Measurements from ENCODE around the gene SSTR3. TPM values are rescaled to one million over a fixed set of nuclear protein-coding genes. Genes with fewer than 3 reads are reported as not detected.

SSTR3 gene
- total and polyA plus RNA-seq, 2 experiments from 2014 or later: 0.06 TPM; not detected in 1

DNA sequence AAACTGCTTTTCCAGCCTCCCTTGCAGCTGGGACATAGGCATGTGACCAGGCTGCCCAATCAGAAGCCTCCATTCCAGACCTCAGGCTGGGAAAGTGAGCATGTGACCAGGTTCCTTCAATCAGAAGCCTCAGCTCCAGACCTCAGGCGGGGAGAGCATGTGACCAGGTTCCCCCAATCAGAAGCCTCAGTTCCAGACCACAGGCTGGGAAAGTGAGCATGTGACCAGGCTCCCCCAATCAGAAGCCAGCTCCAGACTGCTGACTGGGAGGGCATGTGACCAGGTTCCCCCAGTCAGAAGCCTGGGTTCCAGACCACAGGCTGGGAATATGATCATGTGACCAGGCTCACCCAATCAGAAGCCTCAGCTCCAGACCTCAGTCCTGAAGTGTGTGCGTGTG, 50.8 kb downstream of the SSTR3 start:
- Histone ChIP-seq H3K4me3 (no peak overlapping the region), H3K27ac (no peak overlapping the region), H3K36me3 (no peaks in the 10 kb centered on the region), H3K9me3 (ENCODE audit: low read depth) (no peaks in the 10 kb centered on the region), H3K4me1 (ENCODE audit: low read depth) (no peaks in the 10 kb centered on the region), H3K27me3 (no peaks in the 10 kb centered on the region)
- no peak for DNase-seq (ENCODE audit: low read depth in 1 of 2, low spot score in 1 of 2)
- TF ChIP-seq, protein P1, sequence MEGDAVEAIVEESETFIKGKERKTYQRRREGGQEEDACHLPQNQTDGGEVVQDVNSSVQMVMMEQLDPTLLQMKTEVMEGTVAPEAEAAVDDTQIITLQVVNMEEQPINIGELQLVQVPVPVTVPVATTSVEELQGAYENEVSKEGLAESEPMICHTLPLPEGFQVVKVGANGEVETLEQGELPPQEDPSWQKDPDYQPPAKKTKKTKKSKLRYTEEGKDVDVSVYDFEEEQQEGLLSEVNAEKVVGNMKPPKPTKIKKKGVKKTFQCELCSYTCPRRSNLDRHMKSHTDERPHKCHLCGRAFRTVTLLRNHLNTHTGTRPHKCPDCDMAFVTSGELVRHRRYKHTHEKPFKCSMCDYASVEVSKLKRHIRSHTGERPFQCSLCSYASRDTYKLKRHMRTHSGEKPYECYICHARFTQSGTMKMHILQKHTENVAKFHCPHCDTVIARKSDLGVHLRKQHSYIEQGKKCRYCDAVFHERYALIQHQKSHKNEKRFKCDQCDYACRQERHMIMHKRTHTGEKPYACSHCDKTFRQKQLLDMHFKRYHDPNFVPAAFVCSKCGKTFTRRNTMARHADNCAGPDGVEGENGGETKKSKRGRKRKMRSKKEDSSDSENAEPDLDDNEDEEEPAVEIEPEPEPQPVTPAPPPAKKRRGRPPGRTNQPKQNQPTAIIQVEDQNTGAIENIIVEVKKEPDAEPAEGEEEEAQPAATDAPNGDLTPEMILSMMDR (IDR thresholded peaks at IDR 0.05; ENCODE audit: low read depth, low read length): no peak

DNA sequence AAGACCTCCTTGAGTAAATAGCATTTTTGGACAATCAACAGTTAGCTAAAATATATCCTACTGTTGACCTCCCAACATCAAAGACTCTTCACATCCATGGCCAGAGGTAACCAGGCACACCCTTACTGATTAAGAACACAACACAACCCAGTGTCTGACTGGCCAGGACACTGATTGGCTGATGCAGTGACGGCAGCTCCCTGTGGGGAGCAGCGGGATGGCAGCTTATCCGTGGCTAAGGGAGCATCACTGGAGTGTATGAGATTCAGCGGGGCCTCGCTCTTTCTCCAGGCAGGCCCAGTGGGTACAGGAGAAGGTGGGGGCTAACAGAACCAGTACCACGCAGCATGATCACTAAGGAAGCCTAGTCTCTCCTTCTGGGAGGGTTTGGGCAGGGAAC, 52.2 kb downstream of the SSTR3 start:
- Histone ChIP-seq H3K4me1 (ENCODE audit: low read depth) (no peaks in the 10 kb centered on the region), H3K36me3 (no peaks in the 10 kb centered on the region), H3K4me3 (no peak overlapping the region), H3K9me3 (ENCODE audit: low read depth) (no peaks in the 10 kb centered on the region), H3K27ac (no peak overlapping the region), H3K27me3 (no peaks in the 10 kb centered on the region)
- TF ChIP-seq, protein P1 (IDR thresholded peaks at IDR 0.05; ENCODE audit: low read depth, low read length): no peak
- no peak for DNase-seq (ENCODE audit: low read depth in 1 of 2, low spot score in 1 of 2)

DNA sequence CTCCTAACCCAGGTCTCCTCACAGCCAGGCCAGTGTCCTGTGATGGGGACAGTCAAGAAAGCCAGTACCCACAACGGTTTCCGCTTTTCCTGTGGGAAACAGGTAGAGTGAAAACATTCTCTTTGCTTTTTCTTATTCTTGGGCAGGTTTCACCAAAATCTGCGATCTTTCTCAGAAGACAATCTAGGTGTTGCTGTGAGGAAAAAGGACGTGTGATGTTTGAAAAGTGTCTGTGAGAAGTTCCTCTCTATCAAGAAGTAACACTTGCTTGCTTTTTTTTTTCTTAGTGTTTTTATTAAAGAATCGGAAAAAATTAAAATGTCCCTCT, 53.4 kb downstream of the SSTR3 start:
- H3K36me3 ChIP-seq: no peaks in the 10 kb centered on the region
- no peak overlapping the region for H3K27ac ChIP-seq
- no peak overlapping the region for H3K4me3 ChIP-seq
- H3K9me3 ChIP-seq (ENCODE audit: low read depth): no peaks in the 10 kb centered on the region
- TF ChIP-seq, protein P1 (IDR thresholded peaks at IDR 0.05; ENCODE audit: low read depth, low read length): no peak
- H3K4me1 ChIP-seq (ENCODE audit: low read depth): no peaks in the 10 kb centered on the region
- no peaks in the 10 kb centered on the region for H3K27me3 ChIP-seq
- no peak for DNase-seq (ENCODE audit: low read depth in 1 of 2, low spot score in 1 of 2)

DNA sequence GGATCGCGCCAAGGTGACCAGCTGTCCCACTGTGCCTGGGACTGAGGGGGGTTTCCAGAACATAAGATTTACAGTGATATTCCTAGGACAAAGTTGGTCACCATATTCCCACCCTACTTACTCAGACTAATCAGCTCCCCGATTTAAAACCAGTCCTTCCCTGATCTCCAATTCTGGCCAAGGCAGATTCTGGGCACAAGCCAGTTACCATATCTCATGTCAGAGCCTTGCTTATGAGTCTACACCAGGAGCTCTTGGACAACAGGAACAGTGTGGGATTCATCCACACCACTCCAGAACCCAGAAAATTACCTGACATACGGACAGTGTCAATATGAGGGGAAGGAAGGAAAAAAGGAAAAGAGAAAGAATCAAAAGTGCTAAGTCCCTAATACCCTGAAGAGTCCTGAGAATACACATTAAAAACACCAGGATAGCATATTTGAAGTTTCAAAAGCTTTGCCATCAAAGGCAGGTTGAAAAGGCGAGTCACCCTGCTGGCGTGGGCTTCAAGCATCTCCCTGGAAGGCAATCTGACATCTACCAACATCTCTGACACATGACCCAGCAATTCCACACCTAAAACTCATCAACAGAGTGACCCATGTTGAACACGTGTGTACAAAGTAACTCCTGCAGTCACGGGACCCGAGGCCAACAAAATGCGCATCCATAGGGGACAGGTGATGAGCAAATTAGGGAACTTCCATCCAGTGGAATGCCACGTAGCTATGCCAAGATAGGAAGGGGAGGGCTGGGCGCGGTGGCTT, 54.6 kb downstream of the SSTR3 start:
- no peaks in the 10 kb centered on the region for H3K9me3 ChIP-seq (ENCODE audit: low read depth)
- peak in 1 of 2 donors; percentile 16 for DNase-seq (ENCODE audit: low read depth in 1 of 2, low spot score in 1 of 2)
- no peaks in the 10 kb centered on the region for H3K36me3 ChIP-seq
- no peaks in the 10 kb centered on the region for H3K4me1 ChIP-seq (ENCODE audit: low read depth)
- TF ChIP-seq, protein P1 (IDR thresholded peaks at IDR 0.05; ENCODE audit: low read depth, low read length): no peak
- no peaks in the 10 kb centered on the region for H3K27me3 ChIP-seq
- no peak overlapping the region for H3K27ac ChIP-seq
- H3K4me3 ChIP-seq: no peak overlapping the region

GRCh38 chr22:37156686-37157435, 55.4 kb downstream of the SSTR3 start:
- Histone ChIP-seq H3K9me3 (ENCODE audit: low read depth) (no peaks in the 10 kb centered on the region), H3K4me3 (no peak overlapping the region), H3K27ac (no peak overlapping the region), H3K4me1 (ENCODE audit: low read depth) (no peaks in the 10 kb centered on the region), H3K36me3 (no peaks in the 10 kb centered on the region), H3K27me3 (no peaks in the 10 kb centered on the region)
- DNase-seq (ENCODE audit: low read depth in 1 of 2, low spot score in 1 of 2): no peak
- TF ChIP-seq, protein P1 (IDR thresholded peaks at IDR 0.05; ENCODE audit: low read depth, low read length): no peak

Data from cardiac muscle cell (in vitro differentiated cells and primary cell).